GM19452 (cell line): ENCODE data around the gene ZNF774.
"Not testable (repeated sequence)": the region's sequence is repeated elsewhere in the genome, so short reads cannot be mapped to it uniquely, and the experiment has no call there.

Experiments
- ATAC-seq: cut with Tn5 transposase; IDR thresholded peaks from one replicate; pipeline ENCODE4 v1.9.1; 2021; ENCODE audit not compliant: unreplicated experiment

The ZNF774 gene

DNA sequence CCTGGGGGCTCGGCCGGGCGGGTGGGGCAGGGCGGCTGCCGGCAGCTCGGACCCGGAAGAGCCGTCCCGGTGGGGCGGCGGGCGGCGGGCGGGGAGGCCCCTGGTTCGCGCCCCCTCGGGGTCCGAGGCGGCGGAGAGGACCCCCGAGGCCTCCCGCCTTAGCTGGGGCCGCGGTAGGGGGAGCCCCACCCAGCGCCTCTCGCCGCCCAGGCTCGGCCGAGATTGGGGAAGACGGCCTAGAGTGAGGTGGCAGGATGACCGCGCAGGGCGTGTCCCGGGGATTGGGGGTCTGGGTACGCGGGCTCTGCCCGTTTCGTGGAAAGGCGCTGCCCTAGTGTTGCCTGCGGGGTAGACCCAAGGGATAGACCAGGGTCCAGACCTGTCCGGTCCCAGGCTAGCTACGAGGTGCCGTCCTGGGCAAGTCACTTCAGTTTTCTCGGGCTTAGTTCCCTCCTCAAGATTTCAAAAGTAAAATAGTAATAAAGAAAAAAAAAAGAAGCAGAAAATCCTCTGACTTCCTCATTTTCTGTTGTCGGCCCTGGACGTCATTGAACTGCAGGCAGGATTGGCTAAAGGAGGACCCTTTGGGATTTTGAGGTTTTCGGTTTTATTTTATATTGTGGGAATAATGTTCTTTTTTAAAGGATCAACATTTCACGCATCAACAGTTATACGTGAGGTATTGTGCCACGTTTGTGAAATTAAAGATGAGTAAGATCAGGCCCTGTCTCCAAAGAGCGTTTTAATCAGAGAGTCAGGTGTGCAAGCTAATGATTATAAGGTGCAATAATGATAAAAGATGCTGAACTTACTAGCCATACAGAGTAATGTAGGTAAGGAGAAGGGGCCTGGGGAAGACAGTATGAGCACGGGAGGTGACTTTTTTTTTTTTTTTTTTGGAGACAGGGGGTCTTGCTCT, 36.6 kb downstream of the ZNF774 start:
- peak; percentile 43 for ATAC-seq

DNA sequence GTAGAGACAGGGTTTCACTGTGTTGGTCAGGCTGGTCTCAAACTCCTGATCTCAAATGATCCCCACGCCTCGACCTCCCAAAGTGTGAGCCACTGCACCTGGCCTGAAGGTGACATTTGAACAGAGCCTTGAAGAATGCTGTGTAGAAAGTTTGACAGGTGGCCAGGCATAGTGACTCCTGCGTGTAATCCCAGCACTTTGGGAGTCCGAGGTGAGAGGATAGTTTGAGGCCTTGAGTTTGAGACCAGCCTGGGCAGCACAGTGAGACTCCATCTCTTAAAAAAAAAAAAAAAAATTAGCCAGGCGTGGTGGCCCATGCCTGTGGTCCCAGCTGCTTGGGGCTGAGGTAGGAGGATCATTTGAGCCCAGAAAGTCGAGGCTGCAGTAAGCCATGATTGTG, 37.4 kb downstream of the ZNF774 start:
- ATAC-seq = no peak

GRCh38 chr15:90393040-90393439, 41.0 kb downstream of the ZNF774 start:
- ATAC-seq = no peak

DNA sequence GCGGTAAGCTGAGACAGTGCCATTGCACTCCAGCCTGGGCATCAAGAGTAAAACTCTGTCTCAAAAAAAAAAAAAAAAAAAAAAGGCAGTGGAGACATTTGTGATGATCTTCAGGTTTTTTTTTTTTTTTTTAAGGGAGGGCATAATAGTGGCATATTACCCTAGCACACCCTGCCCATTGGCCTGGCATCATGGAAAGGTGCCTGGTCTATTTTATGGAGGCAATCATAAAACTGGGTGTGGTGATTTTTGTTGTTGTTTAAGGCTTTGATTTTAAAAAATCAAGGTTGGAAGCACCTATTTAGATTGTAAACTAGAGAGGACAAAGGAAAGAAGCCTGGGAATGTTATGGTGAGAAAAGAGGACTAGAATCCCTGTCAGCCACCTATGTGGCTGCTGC, 42.0 kb downstream of the ZNF774 start:
- ATAC-seq = no peak

- no peak for ATAC-seq
Observed at GRCh38 chr15:90394748-90395442, 42.8 kb downstream of the ZNF774 start.

DNA sequence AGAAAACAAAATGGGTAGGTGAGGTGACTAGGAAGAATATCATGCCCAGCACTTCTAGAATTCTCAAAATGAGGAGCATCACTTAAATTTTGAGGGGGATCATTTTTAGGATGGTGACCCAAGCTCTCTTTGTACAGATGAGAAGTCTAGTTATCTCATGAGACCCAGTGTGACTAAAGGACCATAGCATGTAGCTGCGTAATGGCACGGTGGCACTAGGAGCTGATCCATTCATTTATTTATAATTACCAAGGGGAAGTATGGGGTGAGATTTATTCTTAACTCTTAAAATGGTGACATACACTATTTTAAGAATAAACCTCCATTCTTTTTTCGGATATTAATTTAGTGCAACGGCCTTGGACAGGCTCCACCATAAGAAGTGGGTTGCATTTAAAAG, 44.2 kb downstream of the ZNF774 start:
- ATAC-seq = no peak

DNA sequence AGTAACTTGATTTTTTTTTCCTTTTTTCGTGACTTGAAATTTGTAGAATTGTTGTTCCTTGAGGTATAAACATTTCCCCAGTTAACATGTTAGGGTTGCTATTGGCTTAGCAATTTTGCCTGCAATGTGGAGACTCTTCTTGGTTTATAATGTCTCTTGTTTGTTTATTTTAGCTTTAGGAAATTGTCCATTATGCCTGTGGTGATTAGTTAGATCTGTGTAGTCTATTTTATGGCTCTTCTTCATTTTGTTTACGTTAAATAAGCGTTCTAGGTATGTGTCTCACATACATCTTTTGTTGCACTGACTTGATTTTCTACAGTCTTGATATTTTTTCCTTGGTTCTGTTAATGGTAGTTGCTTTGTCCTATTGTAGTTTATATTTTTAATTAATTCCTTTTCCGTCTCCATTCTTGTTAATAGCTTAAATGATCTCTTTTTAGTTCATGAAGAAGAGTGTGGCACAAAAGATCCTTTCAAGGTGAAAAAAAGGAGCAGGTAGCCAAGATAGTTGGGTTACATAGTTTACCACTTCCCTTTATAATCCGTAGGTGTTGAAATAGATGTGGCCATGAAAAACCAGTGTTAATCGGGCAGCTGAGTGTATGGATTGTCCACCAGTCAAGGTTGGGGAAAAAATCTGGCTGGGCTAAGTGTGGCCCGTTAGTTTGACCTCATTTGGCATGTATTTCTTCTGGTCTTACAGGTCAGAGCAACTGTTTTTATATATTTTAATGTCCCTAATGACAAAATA, 48.1 kb downstream of the ZNF774 start:
- ATAC-seq = no peak

- peak; percentile 98 for ATAC-seq
Observed at GRCh38 chr15:90400759-90401314, 48.8 kb downstream of the ZNF774 start.

DNA sequence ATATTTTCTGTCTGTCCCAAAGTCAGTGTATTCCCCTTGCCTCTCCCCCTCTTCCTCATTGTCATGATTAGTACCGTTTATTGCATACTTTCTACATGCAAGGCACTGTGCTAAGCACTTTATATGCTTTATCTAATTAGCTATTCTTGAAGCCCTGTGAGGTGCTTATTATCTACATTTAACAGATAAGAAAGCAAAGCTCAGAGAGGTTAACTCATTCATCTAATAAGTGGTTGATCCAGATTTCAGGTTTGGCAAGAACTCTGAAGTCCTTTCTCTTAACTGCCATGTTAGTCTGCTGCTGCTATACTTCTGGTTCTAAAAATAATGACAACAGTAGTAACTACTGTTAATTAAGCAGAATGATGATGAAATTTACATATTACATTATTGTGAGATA, 49.4 kb downstream of the ZNF774 start:
- ATAC-seq = no peak

DNA sequence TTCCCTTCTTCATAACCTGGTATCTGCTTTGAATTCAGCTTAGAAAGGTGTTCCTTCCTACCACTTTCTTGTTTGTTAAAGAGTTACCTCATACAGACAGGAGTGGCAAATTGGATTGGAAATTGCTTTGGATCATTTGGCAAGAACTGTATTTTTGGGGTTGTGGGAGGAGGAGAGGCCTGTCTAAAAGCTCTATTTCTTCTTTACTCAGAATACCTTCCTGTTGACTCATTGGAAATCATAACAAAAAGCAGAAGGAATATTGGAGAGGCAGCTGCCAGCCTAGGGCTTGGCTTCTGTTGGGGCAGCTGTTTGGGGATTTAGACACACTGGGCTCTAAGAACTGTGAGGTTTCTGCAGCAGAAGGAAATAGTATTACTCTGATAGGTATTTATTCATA, 50.1 kb downstream of the ZNF774 start:
- ATAC-seq = no peak

GRCh38 chr15:90402767-90403166, 50.7 kb downstream of the ZNF774 start:
- ATAC-seq = no peak

DNA sequence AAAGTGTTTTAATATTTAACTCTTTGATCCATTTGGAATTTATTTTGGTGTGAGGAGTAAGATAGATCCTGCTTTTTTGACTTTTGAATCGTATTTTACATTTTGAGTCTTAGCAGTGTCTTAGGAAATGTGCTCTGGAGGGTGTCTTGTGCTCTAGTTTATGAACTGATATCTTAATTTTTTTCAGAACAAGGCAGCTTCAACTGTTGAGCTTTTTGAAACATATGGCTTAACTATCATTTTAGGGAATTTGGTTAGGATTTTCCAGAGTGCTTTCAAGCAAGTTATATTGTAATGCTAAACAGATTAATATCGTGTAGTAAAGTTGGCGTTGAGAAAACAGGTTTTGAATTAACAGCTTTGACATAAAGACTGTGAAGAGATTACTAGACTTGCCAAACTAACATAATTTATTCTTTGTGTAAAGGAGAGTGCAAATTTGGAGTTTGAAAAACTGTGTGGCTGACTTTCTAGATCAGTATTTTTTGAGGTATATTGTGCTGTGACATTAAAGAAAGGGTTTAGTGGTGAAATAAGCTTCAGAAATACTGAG, 53.0 kb downstream of the ZNF774 start:
- no peak for ATAC-seq

- no peak for ATAC-seq
Observed at GRCh38 chr15:90407336-90407735, 55.3 kb downstream of the ZNF774 start.

GRCh38 chr15:90407871-90408317, 55.8 kb downstream of the ZNF774 start:
- ATAC-seq = no peak

- no peak for ATAC-seq
Observed at GRCh38 chr15:90408657-90409056, 56.6 kb downstream of the ZNF774 start.

DNA sequence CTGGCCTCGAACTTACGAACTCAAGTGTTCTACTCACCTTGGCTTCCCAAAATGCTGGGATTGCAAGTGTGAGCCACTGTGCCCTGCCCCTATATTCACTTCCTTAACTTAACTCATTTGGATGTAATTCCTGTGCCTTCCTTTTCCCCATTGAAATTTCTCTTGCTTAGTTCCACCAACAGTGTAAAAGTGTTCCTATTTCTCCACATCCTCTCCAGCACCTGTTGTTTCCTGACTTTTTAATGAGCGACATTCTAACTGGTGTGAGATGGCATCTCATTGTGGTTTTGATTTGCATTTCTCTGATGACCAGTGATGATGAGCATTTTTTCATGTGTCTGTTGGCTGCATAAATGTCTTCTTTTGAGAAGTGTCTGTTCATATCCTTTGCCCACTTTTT, 57.5 kb downstream of the ZNF774 start:
- not testable (repeated sequence) for ATAC-seq

DNA sequence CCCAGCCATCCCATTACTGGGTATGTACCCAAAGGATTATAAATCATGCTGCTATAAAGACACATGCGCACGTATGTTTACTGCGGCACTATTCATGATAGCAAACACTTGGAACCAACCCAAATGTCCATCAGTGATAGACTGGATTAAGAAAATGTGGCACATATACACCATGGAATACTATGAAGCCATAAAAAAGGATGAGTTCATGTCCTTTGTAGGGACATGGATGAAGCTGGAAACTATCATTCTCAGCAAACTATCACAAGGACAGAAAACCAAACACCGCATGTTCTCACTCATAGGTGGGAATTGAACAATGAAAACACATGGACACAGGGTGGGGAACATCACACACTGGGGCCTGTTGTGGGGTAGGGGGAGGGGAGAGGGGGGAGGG, 58.2 kb downstream of the ZNF774 start:
- not testable (repeated sequence) for ATAC-seq

- ATAC-seq = no peak
Observed at GRCh38 chr15:90411176-90411575, 59.1 kb downstream of the ZNF774 start.
